ENCODE data around the gene ALOX12B. TPM values are rescaled to one million over a fixed set of nuclear protein-coding genes. Genes with fewer than 3 reads are reported as not detected.
A peak's percentile ranks its signal among the peaks of the same experiment; 100 is the strongest.

Gene ALOX12B
- total and polyA plus RNA-seq, 2 of the 13 experiments (the other 11 are each of a cell fraction or from before 2014, with no cell fraction given) = 0.13 TPM; not detected in 1

- TF ChIP-seq ZGPAT (CRISPR knock-in tag; IDR thresholded peaks at IDR 0.05) (no peak), ZBTB7B (CRISPR knock-in tag; IDR thresholded peaks at IDR 0.05) (0 out of 2 replicates have a peak, but pooled peaks have one; percentile 46), ZNF878 (CRISPR knock-in tag; IDR thresholded peaks at IDR 0.05) (0 out of 2 replicates have a peak, but pooled peaks have one; percentile 15), MAF1 (CRISPR knock-in tag; IDR thresholded peaks at IDR 0.05; ENCODE audit: borderline replicate concordance) (peak; percentile 93; the same call in 1 of the 2 replicates), ASH2L (IDR thresholded peaks at IDR 0.05; ENCODE audit: insufficient read length, low read depth, low read length) (peak; percentile 67), PHF8 (CRISPR knock-in tag; IDR thresholded peaks at IDR 0.05) (peak; percentile 48; the same call in 1 of the 2 replicates), ZNF256 (CRISPR knock-in tag; conservative IDR thresholded peaks at IDR 0.05) (0 out of 2 replicates have a peak, but pooled peaks have one; percentile 40), KAT7 (CRISPR knock-in tag; IDR thresholded peaks at IDR 0.05; ENCODE audit: borderline replicate concordance) (no peak), KDM5B (CRISPR knock-in tag; IDR thresholded peaks at IDR 0.05; ENCODE audit: borderline replicate concordance) (0 out of 2 replicates have a peak, but pooled peaks have one; percentile 19), SKI (IDR thresholded peaks at IDR 0.05; ENCODE audit: partially characterized antibody) (no peak), ERF (CRISPR knock-in tag; IDR thresholded peaks at IDR 0.05) (peak; percentile 10; the same call in 1 of the 2 replicates), ZNF768 (CRISPR knock-in tag; IDR thresholded peaks at IDR 0.05) (0 out of 2 replicates have a peak, but pooled peaks have one; percentile 49), MIER3 (CRISPR knock-in tag; IDR thresholded peaks at IDR 0.05; ENCODE audit: borderline replicate concordance) (0 out of 2 replicates have a peak, but pooled peaks have one; percentile 6), ZNF543 (CRISPR knock-in tag; IDR thresholded peaks at IDR 0.05) (peak; percentile 70; the same call in 1 of the 2 replicates), ZMYM2 (CRISPR knock-in tag; IDR thresholded peaks at IDR 0.05) (peak; percentile 82; the same call in 1 of the 2 replicates), ZSCAN29 (CRISPR knock-in tag; conservative IDR thresholded peaks at IDR 0.05) (0 out of 2 replicates have a peak, but pooled peaks have one; percentile 60), MEIS2 (CRISPR knock-in tag; IDR thresholded peaks at IDR 0.05) (no peak), TOPORS (CRISPR knock-in tag; IDR thresholded peaks at IDR 0.05) (0 out of 2 replicates have a peak, but pooled peaks have one; percentile 25), DNMT3B (CRISPR knock-in tag; conservative IDR thresholded peaks at IDR 0.05) (0 out of 2 replicates have a peak, but pooled peaks have one; percentile 61), SCMH1 (CRISPR knock-in tag; IDR thresholded peaks at IDR 0.05; ENCODE audit: borderline replicate concordance) (no peak), ADNP (CRISPR knock-in tag; IDR thresholded peaks at IDR 0.05) (0 out of 2 replicates have a peak, but pooled peaks have one; percentile 36), GATAD1 (CRISPR knock-in tag; IDR thresholded peaks at IDR 0.05) (0 out of 2 replicates have a peak, but pooled peaks have one; percentile 15), MAFG (CRISPR knock-in tag; IDR thresholded peaks at IDR 0.05) (no peak), RXRA (CRISPR knock-in tag; IDR thresholded peaks at IDR 0.05) (peak; percentile 38), IKZF5 (CRISPR knock-in tag; IDR thresholded peaks at IDR 0.05) (peak; percentile 9), ZNF749 (CRISPR knock-in tag; IDR thresholded peaks at IDR 0.05; ENCODE audit: borderline replicate concordance) (no peak)
Observed at GRCh38 chr17:8120520-8121406, 33.2 kb upstream of the ALOX12B start (continued).

Data from HepG2 (cell line).